ENCODE data around the gene PIP5K1C.

PIP5K1C gene

GRCh38 chr19:3610745-3611717, 89.2 kb downstream of the PIP5K1C start:
- DNase-seq (ENCODE audit: low spot score), result no peak

DNA sequence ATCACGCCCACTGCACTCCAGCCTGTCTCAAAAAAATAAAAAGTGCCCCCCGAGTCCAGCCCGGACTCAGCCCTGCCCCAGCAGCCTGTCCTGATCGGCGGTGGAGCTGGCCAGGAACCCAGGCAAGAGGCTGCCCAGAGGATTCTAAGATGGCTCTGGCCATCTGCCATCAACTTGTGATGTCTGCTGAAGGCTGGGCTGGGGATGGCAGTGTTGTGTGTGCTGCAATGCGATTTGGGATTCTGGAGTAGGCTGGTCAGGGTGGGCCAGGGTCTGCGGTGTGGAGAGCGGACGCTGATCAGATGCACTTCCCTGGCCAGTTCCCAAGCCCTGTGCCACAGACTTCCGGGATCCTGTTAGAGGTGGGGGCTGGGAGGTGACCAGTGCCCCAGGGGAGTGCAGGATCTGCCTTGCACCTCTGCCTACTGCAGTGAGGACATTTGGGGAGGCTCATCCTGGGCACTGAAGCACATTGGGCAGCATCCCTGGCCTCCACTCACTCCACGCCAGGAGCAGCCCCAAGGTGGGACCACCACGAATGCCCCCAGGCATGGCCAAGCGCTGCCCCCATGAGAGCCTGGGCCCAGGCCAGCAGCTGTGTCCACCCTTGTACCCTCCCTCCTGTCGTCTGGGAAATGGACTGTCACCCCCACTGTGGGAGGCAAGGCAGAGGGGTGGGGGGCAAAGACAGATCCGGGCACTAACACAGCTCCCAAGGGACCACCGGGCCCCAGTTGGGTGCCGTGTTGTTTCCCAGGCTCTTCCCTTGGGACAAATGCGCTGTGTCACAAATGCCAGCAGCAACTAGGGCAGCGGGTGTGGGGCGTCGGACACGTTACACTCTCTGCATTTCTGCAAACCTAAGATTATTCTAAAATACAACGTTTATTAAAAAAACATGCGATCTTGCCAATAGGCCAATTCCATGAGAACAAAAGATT, 90.2 kb downstream of the PIP5K1C start:
- no peak for DNase-seq (ENCODE audit: low spot score)

- no peak for DNase-seq (ENCODE audit: low spot score)
These were observed 91.4 kb downstream of the PIP5K1C start for GRCh38 chr19:3608750-3609322.

GRCh38 chr19:3608079-3608641, 92.1 kb downstream of the PIP5K1C start:
- DNase-seq (ENCODE audit: low spot score), result no peak

GRCh38 chr19:3607303-3608078, 92.8 kb downstream of the PIP5K1C start:
- no peak for DNase-seq (ENCODE audit: low spot score)

DNA sequence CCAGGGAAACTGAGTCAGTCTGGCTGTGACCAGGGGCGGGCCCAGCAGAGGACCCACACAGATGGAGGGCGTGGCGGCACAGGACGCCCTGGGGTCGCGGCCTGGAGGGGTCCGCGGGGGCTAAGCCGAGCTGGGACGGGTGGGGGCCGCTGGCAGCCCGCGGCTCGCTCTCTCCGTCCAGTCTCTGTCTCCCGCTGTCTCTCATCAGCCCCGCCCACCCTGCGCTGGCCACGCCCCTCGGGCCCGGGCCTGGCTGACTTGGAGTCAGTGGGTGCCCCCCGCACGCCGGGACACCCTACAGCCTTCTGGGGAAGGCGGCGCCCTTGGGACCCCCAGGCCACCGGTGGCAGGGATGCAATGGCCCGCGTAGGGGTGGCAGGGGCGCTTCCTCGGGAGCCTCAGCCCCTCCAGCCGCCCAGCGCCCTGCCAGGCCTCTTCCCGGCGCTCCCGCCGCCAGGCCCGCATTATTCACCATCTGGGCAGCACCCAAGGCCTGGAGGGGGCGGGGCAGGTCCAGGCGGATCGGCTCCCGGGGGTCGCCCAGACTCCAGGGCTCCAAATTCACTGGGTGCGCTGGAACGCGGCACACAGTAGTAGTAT, 93.5 kb downstream of the PIP5K1C start, which contains the start of gene TBXA2R:
TSS of gene TBXA2R (minus strand) at position 186 of the 600 bp plus-strand sequence. CDS start 6,241 bp downstream, outside the sequence.
- peak; percentile 36 for DNase-seq (ENCODE audit: low spot score)

- DNase-seq (ENCODE audit: low spot score), result no peak
These were observed 94.0 kb downstream of the PIP5K1C start for GRCh38 chr19:3606174-3606689.

GRCh38 chr19:3605770-3606169, 94.5 kb downstream of the PIP5K1C start:
- no peak for DNase-seq (ENCODE audit: low spot score)

GRCh38 chr19:3605361-3605760, 94.9 kb downstream of the PIP5K1C start:
- no peak for DNase-seq (ENCODE audit: low spot score)

DNA sequence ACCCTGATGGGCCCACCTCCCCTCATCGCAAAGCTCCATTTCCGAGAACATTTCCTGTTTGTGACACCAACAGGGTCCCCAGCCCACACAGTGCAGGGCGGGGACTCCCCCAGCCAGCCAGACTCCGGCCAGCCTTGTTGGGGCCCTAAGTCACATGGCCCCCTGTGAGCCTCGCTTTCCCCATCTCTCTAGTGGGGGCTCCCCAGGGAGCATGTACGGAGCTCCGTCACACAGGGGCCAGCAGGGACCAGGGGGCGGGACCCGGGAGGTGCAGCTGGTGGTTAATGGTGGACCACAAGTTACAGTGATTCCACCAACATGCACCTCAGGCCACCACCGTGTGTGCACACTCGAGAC, 95.3 kb downstream of the PIP5K1C start:
- no peak for DNase-seq (ENCODE audit: low spot score)

DNA sequence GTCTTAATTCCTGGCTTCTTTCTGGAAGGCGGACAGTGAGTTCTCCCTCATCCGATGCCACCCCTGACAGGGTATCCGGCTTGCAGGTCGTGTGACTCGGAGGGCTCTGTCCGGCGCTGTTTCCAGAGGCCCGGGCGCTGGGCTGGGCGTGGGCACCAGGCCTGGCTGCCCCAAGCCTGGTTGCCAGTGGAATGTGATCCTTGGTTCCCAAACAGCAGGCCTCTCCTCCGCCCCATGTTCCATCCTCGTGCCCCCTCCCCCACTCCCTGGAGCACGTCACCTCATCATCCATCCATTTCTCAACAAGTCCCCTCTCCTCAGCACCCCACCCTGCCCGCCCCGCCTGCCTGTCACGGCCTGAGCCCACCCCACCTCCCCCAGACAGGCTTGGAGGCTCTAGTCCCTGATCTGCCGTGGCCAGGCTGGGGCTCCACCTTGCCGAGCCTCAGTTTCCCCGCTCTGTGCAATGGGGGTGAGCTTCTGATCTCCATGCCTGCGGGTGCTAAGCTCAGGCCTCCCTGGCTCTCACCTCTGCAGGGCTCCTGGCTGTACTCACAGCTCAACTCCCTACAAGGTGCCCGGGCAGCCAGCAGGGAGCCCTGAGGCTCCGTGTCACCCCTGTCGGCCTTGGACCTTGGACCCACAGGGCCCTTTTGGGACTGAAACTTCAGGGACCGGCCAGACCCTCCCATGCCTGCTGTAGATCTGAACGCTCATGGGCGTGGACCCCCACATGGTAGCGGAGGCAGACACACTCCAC, 95.9 kb downstream of the PIP5K1C start:
- DNase-seq (ENCODE audit: low spot score), result no peak

- DNase-seq (ENCODE audit: low spot score), result no peak
These were observed 97.0 kb downstream of the PIP5K1C start for GRCh38 chr19:3603121-3603811.

GRCh38 chr19:3601021-3601420, 99.2 kb downstream of the PIP5K1C start:
- no peak for DNase-seq (ENCODE audit: low spot score)

DNA sequence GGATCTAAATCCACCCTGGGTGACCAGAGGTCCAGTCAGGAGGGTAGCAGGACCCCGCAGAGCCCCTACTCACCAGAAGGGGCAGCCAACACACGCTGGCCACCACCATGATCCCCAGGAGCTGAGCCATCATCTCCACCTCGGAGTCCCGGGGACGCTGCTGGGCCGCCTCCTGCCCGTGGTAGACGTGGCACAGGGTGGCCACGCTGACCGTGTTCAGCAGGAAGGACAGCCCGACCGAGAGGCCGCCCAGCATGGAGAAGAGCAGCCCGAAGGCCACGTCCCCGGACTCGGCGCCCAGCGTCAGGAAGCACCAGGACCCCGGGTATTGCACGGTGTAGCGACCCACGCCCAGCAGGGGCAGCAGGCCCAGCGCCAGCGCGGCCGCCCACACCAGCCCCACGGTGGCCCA, 100.5 kb downstream of the PIP5K1C start:
- no peak for DNase-seq (ENCODE audit: low spot score)

- DNase-seq (ENCODE audit: low spot score), result no peak
These were observed 104.7 kb downstream of the PIP5K1C start for GRCh38 chr19:3595521-3596061.

DNA sequence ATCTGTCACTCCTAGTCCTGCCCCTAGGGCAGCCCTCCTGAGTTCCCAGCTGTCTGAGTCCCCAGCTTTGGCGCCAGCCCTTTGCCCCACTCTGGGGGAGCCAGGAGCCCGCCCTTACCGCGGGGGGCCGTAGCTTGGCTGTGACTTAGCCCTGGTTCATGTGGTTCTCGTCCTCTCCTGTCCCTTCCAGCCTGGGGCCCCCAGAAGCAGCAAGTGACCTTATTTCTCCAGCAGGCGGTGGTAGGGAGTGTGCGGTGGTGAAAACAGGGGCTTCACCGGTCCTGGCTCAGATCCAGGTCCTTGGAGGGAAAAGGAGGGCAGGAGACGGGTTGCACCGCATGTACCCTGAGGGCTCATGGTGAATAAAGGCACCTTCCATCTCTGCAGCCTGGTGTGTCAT, 107.1 kb downstream of the PIP5K1C start:
- no peak for DNase-seq (ENCODE audit: low spot score)

- no peak for DNase-seq (ENCODE audit: low spot score)
These were observed 108.2 kb downstream of the PIP5K1C start for GRCh38 chr19:3591876-3592613.
